Ovary (tissue), 9 donors: ENCODE measurements around the gene HSD3B2. TPM values are rescaled to one million over a fixed set of nuclear protein-coding genes. Genes with fewer than 3 reads are reported as not detected.

ENCODE experiments used
- DNase-seq, 5 donors: peaks; one replicate each; pipeline ENCODE4 v3.0.0-alpha.2; 2019 to 2020
- H3K27ac ChIP-seq, 2 donors: fragments of 200-600 bp; one replicate each; pipeline versions ENCODE4 v1.5.1 to v1.8.0; 2019 to 2022
- H3K27me3 ChIP-seq: fragments of 200-600 bp; one replicate; pipeline ENCODE4 v1.8.0; 2022
- H3K36me3 ChIP-seq: fragments of 200-600 bp; sonication (generic); one replicate; pipeline ENCODE4 v1.5.1; 2019
- H3K4me1 ChIP-seq: one replicate; pipeline ENCODE4 v1.8.1; 2013; ENCODE audit warnings: mild to moderate bottlenecking, moderate library complexity; ENCODE audit not compliant: insufficient read depth
- H3K4me3 ChIP-seq: fragments of 200-600 bp; sonication (generic); one replicate; pipeline ENCODE4 v1.5.1; 2017
- H3K9me3 ChIP-seq, 2 donors: fragments of 200-600 bp in 1 of 2; sonication (generic) in 1 of 2; one replicate each; pipeline versions ENCODE4 v1.5.1 to v1.8.1; 2013 to 2019; ENCODE audit warnings: mild to moderate bottlenecking in 1 of 2, moderate library complexity in 1 of 2
- EP300 ChIP-seq: sonication (generic); formaldehyde crosslinking; IDR thresholded peaks from one replicate; pipeline ENCODE4 v1.6.1; 2017; ENCODE audit warnings: antibody characterized with exemption
- POLR2A ChIP-seq: fragments of 450-650 bp; IDR thresholded peaks from one replicate; pipeline ENCODE4 v1.6.1; 2017; ENCODE audit warnings: antibody characterized with exemption, mild to moderate bottlenecking, moderate library complexity
- WGBS, 3 donors: extraction: QIAGEN DNeasy Blood & Tissue Kit in 1 of 3; methylation state at CpG; one replicate each; pipeline versions ENCODE4 v1.1.5 to v1.1.7; 2013 to 2017; 5-methylcytosine and 5-hydroxymethylcytosine counted together
- intact Hi-C, 4 donors: fragments of 100-400 bp; cut with DNase I; formaldehyde crosslinking; loops; one replicate each; pipeline versions ENCODE4 v1.11.0 to v1.15.1; 2022 to 2023
- polyA plus RNA-seq, 2 donors: library from polyadenylated mRNA; stranded (reverse); fragments of 200-250 nt in 1 of 2; fragments of 350-450 nt in 1 of 2; fragmentation: Illumina TruSeq in 1 of 2; extraction: RNeasy Lipid Tissue Mini Kit (QIAGEN cat#74804) in 1 of 2; gene quantifications; one replicate each; pipeline ENCODE4 v1.2.3, GENCODE V29; 2013 to 2014
- total RNA-seq, 7 donors: library from RNA; depleted of rRNA in 2 of 7; stranded (reverse); fragments of >200 nt in 2 of 7; fragmentation: NEBNext Ultra II Directional in 3 of 7; extraction: Animal tissue kit (Norgen Biotek cat#: 25700) in 3 of 7; gene quantifications; one replicate each; pipeline versions ENCODE4 v1.1.0 to v1.2.4, GENCODE V29; 2016 to 2023
- TF ChIP-seq, protein P1 (sequence below), 3 donors: fragments of 450-650 bp in 2 of 3; fragments of 200-600 bp in 1 of 3; IDR thresholded peaks; one replicate each; pipeline versions ENCODE4 v1.5.1 to v1.8.0; 2016 to 2022; ENCODE audit warnings: antibody characterized with exemption in 3 of 3, mild to moderate bottlenecking in 1 of 3
- donor health status: DM: no; HTN: no; CAD: no; lungs with moderate emphysema.
- donor health status: DM: no; HTN: no; CAD: no.
- donor health status: Bipolar disorder and iron deficiency.
- donor health status: DM: yes; HTN: yes; CAD: no.
- donor health status: DM: no; HTN: no; CAD: no.
- donor health status: DM: yes; HTN: yes; CAD: no.

Gene HSD3B2
- total and polyA plus RNA-seq, 9 donors = 0.23 to 1,514 (median 1.0) TPM; not detected in 2

DNA sequence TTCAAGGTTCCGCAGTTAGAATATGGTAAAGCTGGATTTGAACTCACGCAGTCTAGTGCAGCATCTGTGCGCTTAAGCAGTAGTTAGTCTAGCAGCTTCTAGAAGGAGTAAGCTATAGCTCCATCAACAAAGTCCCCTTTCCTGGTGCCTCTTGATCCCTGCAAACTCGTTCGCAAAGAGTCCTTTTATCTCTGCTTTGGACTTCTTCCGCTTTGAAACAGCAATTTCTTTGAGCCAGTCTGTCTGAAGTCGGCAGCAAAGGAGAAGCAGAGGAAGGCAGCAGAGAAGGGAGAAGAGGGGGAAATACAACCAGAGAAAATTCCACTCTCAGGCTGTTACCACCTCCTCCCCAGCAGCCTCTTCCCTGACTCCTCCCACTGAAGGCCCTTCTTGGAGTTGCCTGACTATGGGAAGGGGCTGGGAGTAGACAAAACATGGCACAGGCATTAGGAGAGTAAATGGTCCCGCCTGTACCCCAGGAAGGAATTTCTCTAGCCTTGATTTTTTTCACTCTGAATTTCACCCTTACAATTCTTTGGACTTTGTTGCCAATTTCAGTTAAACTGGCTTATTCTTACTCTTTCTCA lies 25.9 kb downstream of the HSD3B2 start:
- 39 to 50% (median 47%) methylated on average over 8 of the region's 8 CpGs for WGBS, 3 donors
- Histone ChIP-seq H3K36me3 (no peaks in the 10 kb centered on the region), H3K4me3 (no peak overlapping the region), H3K9me3 (no peaks in the 10 kb centered on the region), H3K27ac (no peak overlapping the region), H3K4me1 (no peaks in the 10 kb centered on the region), H3K27me3 (no peaks in the 10 kb centered on the region)
- intact Hi-C loops = no loop called here
- TF ChIP-seq EP300 = no peak
- no peak for DNase-seq

DNA sequence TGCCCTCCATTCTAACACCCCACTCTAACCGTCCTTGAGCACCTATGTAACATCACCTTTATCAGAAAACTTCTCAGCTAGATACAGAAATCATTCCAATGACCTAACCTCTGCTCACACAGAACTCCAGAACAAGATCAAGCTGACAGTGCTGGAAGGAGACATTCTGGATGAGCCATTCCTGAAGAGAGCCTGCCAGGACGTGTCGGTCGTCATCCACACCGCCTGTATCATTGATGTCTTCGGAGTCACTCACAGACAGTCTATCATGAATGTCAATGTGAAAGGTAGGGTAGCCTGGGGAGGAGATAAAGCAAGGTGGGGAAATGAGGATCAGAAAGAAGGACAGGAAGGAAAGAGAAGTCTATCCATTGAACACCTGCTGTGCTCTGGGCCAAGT lies 27.8 kb downstream of the HSD3B2 start:
- Histone ChIP-seq H3K27ac (no peak overlapping the region), H3K27me3 (no peaks in the 10 kb centered on the region), H3K9me3 (no peaks in the 10 kb centered on the region), H3K4me1 (no peaks in the 10 kb centered on the region), H3K36me3 (no peaks in the 10 kb centered on the region), H3K4me3 (no peak overlapping the region)
- WGBS, 3 donors = 94 to 97% (median 96%) methylated on average over 6 of the region's 6 CpGs
- intact Hi-C loops = no loop called here
- TF ChIP-seq EP300 = no peak
- no peak for TF ChIP-seq POLR2A
- TF ChIP-seq, protein P1, sequence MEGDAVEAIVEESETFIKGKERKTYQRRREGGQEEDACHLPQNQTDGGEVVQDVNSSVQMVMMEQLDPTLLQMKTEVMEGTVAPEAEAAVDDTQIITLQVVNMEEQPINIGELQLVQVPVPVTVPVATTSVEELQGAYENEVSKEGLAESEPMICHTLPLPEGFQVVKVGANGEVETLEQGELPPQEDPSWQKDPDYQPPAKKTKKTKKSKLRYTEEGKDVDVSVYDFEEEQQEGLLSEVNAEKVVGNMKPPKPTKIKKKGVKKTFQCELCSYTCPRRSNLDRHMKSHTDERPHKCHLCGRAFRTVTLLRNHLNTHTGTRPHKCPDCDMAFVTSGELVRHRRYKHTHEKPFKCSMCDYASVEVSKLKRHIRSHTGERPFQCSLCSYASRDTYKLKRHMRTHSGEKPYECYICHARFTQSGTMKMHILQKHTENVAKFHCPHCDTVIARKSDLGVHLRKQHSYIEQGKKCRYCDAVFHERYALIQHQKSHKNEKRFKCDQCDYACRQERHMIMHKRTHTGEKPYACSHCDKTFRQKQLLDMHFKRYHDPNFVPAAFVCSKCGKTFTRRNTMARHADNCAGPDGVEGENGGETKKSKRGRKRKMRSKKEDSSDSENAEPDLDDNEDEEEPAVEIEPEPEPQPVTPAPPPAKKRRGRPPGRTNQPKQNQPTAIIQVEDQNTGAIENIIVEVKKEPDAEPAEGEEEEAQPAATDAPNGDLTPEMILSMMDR (IDR thresholded peaks at IDR 0.05) = no peak
- DNase-seq = no peak

DNA sequence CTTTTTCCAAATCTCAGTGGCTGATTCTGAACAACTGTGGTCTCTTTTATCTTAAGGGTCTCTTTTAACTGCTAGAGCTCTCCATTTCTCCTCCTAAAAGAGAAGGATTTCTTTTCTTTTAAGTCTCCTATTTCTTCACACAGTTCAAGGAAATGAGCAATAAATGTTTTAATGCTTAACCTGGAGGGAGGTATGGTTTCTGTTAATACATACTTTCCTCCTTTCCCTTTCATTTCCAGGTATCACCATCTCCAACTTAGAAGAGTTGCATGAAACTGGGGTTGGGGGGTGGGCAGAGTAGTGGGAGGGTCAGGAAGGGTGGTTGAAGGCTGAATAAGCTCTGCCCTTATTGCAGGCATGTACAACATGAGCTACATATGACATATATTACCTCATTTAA lies 31.4 kb downstream of the HSD3B2 start:
- H3K27ac ChIP-seq = no peak overlapping the region
- no peak overlapping the region for H3K4me3 ChIP-seq
- H3K27me3 ChIP-seq = no peaks in the 10 kb centered on the region
- no peaks in the 10 kb centered on the region for H3K9me3 ChIP-seq
- no peak for DNase-seq
- TF ChIP-seq POLR2A (no peak), EP300 (no peak)
- TF ChIP-seq, protein P1 (IDR thresholded peaks at IDR 0.05) = no peak
- H3K4me1 ChIP-seq = no peaks in the 10 kb centered on the region
- H3K36me3 ChIP-seq = no peaks in the 10 kb centered on the region
- intact Hi-C loops = no loop called here

DNA sequence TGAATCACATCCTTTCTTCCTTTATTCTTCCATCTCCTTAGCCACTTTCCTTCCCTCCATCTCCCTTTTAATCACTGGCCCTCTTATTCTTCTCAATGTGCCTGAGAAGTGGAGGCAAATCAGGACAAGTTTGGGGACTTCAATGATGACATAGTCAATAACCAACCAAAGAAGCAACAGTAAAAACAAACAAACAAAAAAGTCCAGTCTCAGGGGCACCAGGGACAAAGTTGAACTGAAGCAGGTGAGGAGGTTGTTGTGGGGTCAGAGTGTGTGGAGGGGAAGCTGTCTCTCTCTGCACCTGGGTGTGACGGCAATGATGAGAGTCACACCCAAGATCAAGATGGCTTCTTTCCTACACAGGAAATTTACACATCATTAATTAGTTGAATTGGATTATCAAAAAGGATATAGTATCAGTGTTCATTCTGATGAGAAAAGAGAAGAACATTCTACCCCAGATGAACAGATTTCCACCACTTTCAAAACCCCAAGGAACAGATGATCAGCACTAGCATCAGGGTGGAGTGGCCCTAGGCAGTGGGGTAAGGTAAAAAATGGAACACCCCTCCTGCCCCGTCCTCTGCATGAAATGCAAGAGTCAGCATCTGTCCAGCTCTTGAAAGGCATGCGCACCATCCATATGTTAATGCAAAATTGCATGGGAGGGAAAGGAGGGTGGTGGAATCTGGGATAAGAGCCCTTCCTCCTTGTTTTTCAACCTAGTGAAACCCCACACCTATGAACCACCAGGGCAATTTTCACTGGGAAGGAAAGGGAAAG lies 32.6 kb downstream of the HSD3B2 start:
- H3K9me3 ChIP-seq = no peaks in the 10 kb centered on the region
- WGBS, 3 donors = 92 to 95% (median 93%) methylated on average over 3 of the region's 3 CpGs

More for the DNA sequence above, 32.6 kb downstream of the HSD3B2 start:
- H3K27me3 ChIP-seq = no peaks in the 10 kb centered on the region
- H3K36me3 ChIP-seq = no peaks in the 10 kb centered on the region
- DNase-seq = no peak
- H3K27ac ChIP-seq = no peak overlapping the region
- intact Hi-C loops = no loop called here
- H3K4me3 ChIP-seq = no peak overlapping the region
- no peaks in the 10 kb centered on the region for H3K4me1 ChIP-seq
- TF ChIP-seq POLR2A (no peak), EP300 (no peak)
- TF ChIP-seq, protein P1 (IDR thresholded peaks at IDR 0.05) = no peak
